GM03348 (cell line): ENCODE results near the gene RPS15.
"Not testable (repeated sequence)": the region's sequence is repeated elsewhere in the genome, so short reads cannot be mapped to it uniquely, and the experiment has no call there.

Experiments used
- DNase-seq: peaks from one replicate; pipeline ENCODE4 v3.0.0; 2012; ENCODE audit warnings: low spot score

RPS15 gene

GRCh38 chr19:1435378-1435989, 2.7 kb upstream of the RPS15 start:
- no peak for DNase-seq

- DNase-seq = no peak
Observed at GRCh38 chr19:1437609-1438008, 587 bp upstream of the RPS15 start.

- DNase-seq = no peak
Observed at GRCh38 chr19:1438933-1439354, 748 bp downstream of the RPS15 start.

- not testable (repeated sequence) for DNase-seq
Observed at GRCh38 chr19:1439525-1440417, 1.6 kb downstream of the RPS15 start.

GRCh38 chr19:1440418-1440801, 2.2 kb downstream of the RPS15 start:
- no peak for DNase-seq

GRCh38 chr19:1441022-1441426, 2.8 kb downstream of the RPS15 start:
- DNase-seq = no peak

GRCh38 chr19:1441677-1442438, 3.7 kb downstream of the RPS15 start:
- no peak for DNase-seq

- DNase-seq = peak; percentile 95
Observed at GRCh38 chr19:1445185-1445931, 7.2 kb downstream of the RPS15 start.

- peak; percentile 80 for DNase-seq
Observed at GRCh38 chr19:1445932-1446712, 7.9 kb downstream of the RPS15 start.

GRCh38 chr19:1446713-1447481, 8.7 kb downstream of the RPS15 start:
- peak; percentile 36 for DNase-seq

GRCh38 chr19:1447504-1447903, 9.3 kb downstream of the RPS15 start:
- no peak for DNase-seq

GRCh38 chr19:1447944-1448343, 9.7 kb downstream of the RPS15 start:
- DNase-seq = no peak

- peak; percentile 94 for DNase-seq
Observed at GRCh38 chr19:1449467-1450442, 11.6 kb downstream of the RPS15 start, which contains the start of gene APC2. Gene APC2 (plus strand): TSS chr19:1450121. CDS start chr19:1453002, 2,881 bp downstream.

- DNase-seq = no peak
Observed at GRCh38 chr19:1450735-1451731, 12.8 kb downstream of the RPS15 start.

- no peak for DNase-seq
Observed at GRCh38 chr19:1451916-1452801, 14.0 kb downstream of the RPS15 start.

- DNase-seq = no peak
Observed at GRCh38 chr19:1452802-1453524, 14.8 kb downstream of the RPS15 start.
